Measurements from ENCODE around the gene CPA1. TPM values are rescaled to one million over a fixed set of nuclear protein-coding genes. Genes with fewer than 3 reads are reported as not detected.

The CPA1 gene
- total RNA-seq, 2 experiments from 2014 or later: not detected

GRCh38 chr7:130379532-130379920 lies 768 bp upstream of the CPA1 start:
- DNase-seq: no peak
- peaks cover 6% of the 10 kb centered on the region for H3K9me3 Mint-ChIP-seq (ENCODE audit: low read depth)

GRCh38 chr7:130380861-130381455 lies 664 bp downstream of the CPA1 start:
- DNase-seq: no peak
- ChIA-PET POLR2A (no interaction called here), CTCF (interaction anchor here (0.7 to 1.2 kb wide), 2 partner anchors 9 to 106 kb away, joined by 3 to 4 read pairs; no protein-coding TSS in a partner anchor)
- no peak for ATAC-seq
- Mint-ChIP-seq H3K4me3 (no peak overlapping the region), H3K27me3 (no peaks in the 10 kb centered on the region), H3K36me3 (ENCODE audit: low read depth) (peaks cover 4% of the 10 kb centered on the region), H3K9me3 (ENCODE audit: low read depth) (peaks cover 6% of the 10 kb centered on the region), H3K27ac (no peak overlapping the region), H3K4me1 (no peaks in the 10 kb centered on the region)
- intact Hi-C loops (cut with DNase I, micrococcal nuclease): no loop called here

More at GRCh38 chr7:130379532-130379920, 768 bp upstream of the CPA1 start:
- intact Hi-C loops (cut with DNase I, micrococcal nuclease): no loop called here
- ChIA-PET CTCF (interaction anchor here (0.7 kb wide), 1 partner anchor 138 kb away, joined by 3 read pairs; no protein-coding TSS in a partner anchor), POLR2A (no interaction called here)
- no peak for ATAC-seq
- H3K4me3 Mint-ChIP-seq: no peak overlapping the region
- H3K27me3 Mint-ChIP-seq: no peaks in the 10 kb centered on the region
- no peak overlapping the region for H3K27ac Mint-ChIP-seq
- H3K36me3 Mint-ChIP-seq (ENCODE audit: low read depth): peaks cover 4% of the 10 kb centered on the region
- no peaks in the 10 kb centered on the region for H3K4me1 Mint-ChIP-seq

- Mint-ChIP-seq H3K27me3 (no peaks in the 10 kb centered on the region), H3K36me3 (ENCODE audit: low read depth) (no peaks in the 10 kb centered on the region), H3K4me1 (no peaks in the 10 kb centered on the region), H3K27ac (no peak overlapping the region), H3K4me3 (no peak overlapping the region), H3K9me3 (ENCODE audit: low read depth) (peaks cover under 1% of the 10 kb centered on the region)
- intact Hi-C loops (cut with DNase I, micrococcal nuclease): no loop called here
- CTCF ChIA-PET: interaction anchor here (0.6 to 0.7 kb wide), 2 partner anchors 10 to 54 kb away, joined by 3 read pairs; no protein-coding TSS in a partner anchor
- ATAC-seq: no peak
- no peak for DNase-seq
- POLR2A ChIA-PET: no interaction called here
Measured at GRCh38 chr7:130381468-130382312, 1.4 kb downstream of the CPA1 start.

- Mint-ChIP-seq H3K9me3 (ENCODE audit: low read depth) (no peaks in the 10 kb centered on the region), H3K27me3 (no peaks in the 10 kb centered on the region), H3K4me3 (no peak overlapping the region), H3K36me3 (ENCODE audit: low read depth) (no peaks in the 10 kb centered on the region), H3K27ac (no peak overlapping the region), H3K4me1 (no peaks in the 10 kb centered on the region)
- POLR2A ChIA-PET: no interaction called here
- intact Hi-C loops (cut with DNase I, micrococcal nuclease): no loop called here
- CTCF ChIA-PET: interaction anchor here (0.7 kb wide), 1 partner anchor 91 kb away, joined by 3 read pairs; no protein-coding TSS in a partner anchor
- DNase-seq: no peak
- no peak for ATAC-seq
Measured at GRCh38 chr7:130383187-130383980, 3.1 kb downstream of the CPA1 start.

GRCh38 chr7:130384371-130384801 lies 4.1 kb downstream of the CPA1 start:
- CTCF ChIA-PET: interaction anchor here (0.7 kb wide), 1 partner anchor 90 kb away, joined by 3 read pairs; no protein-coding TSS in a partner anchor
- POLR2A ChIA-PET: interaction anchor here (0.5 kb wide), 1 partner anchor 103 kb away, joined by 5 read pairs; no protein-coding TSS in a partner anchor
- Mint-ChIP-seq H3K27ac (no peak overlapping the region), H3K4me1 (no peaks in the 10 kb centered on the region), H3K9me3 (ENCODE audit: low read depth) (no peaks in the 10 kb centered on the region), H3K4me3 (no peak overlapping the region), H3K36me3 (ENCODE audit: low read depth) (no peaks in the 10 kb centered on the region), H3K27me3 (no peaks in the 10 kb centered on the region)
- intact Hi-C loops (cut with DNase I, micrococcal nuclease): no loop called here
- ATAC-seq (no peak), DNase-seq (no peak)

DNA sequence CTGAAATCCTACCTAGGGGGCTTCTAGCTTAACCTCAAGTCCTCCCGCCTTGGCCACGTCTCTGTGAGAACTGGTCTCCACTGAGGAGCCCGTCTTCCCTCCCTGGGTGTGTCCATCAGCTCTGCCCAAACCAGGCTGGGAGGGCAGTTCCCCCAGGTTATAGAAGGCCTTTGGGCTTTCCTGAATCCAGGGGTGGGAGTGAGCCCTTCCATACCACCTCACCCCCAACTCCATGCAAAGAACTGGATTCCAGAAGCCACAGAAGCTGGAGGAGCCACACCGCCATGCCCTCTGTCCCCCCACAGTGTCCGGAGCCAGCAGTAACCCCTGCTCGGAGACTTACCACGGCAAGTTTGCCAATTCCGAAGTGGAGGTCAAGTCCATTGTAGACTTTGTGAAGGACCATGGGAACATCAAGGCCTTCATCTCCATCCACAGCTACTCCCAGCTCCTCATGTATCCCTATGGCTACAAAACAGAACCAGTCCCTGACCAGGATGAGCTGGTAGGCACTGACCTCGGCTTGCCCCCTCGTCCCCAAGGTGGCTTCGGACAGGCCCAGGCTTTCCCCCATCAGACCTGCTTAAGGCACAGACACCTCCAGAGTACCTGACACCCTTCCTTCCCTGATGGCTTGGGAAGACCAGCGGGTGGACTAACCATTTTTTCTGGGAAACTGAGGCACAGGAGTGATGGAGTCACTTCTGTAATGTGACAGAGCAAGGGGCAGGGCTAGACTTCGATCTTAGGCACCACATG lies 4.7 kb downstream of the CPA1 start:
- H3K27me3 Mint-ChIP-seq: no peaks in the 10 kb centered on the region
- H3K4me1 Mint-ChIP-seq: no peaks in the 10 kb centered on the region
- H3K36me3 Mint-ChIP-seq (ENCODE audit: low read depth): no peaks in the 10 kb centered on the region
- ChIA-PET CTCF (no interaction called here), POLR2A (interaction anchor here (0.5 to 0.7 kb wide), 2 partner anchors 20 to 102 kb away, joined by 4 to 5 read pairs; no protein-coding TSS in a partner anchor)
- intact Hi-C loops (cut with DNase I, micrococcal nuclease): no loop called here
- DNase-seq (no peak), ATAC-seq (no peak)
- H3K27ac Mint-ChIP-seq: no peak overlapping the region
- H3K9me3 Mint-ChIP-seq (ENCODE audit: low read depth): no peaks in the 10 kb centered on the region
- no peak overlapping the region for H3K4me3 Mint-ChIP-seq

DNA sequence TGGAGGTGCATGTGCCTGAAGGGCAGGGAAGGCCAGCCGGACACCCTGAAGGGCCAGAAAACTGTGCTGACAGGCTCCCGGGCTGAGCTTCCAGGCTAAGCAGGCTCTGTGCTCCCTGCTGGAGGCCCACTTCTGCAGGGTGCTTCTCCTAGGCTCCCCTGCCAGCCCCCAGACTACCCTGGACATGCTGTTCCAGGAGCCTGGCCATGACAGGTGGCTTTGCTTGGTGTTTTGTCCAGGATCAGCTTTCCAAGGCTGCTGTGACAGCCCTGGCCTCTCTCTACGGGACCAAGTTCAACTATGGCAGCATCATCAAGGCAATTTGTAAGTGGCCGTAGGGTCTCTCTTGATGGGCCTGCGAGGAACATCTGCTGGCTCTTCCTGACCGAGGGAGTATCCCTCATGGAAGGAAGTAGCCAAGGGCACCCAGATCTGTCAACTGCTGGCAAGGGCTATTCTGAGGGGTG lies 5.3 kb downstream of the CPA1 start:
- no peaks in the 10 kb centered on the region for H3K27me3 Mint-ChIP-seq
- ChIA-PET CTCF (no interaction called here), POLR2A (interaction anchor here (0.7 kb wide), 1 partner anchor 20 kb away, joined by 4 read pairs; no protein-coding TSS in a partner anchor)
- no peaks in the 10 kb centered on the region for H3K9me3 Mint-ChIP-seq (ENCODE audit: low read depth)
- DNase-seq (no peak), ATAC-seq (no peak)
- no peaks in the 10 kb centered on the region for H3K4me1 Mint-ChIP-seq
- intact Hi-C loops (cut with DNase I, micrococcal nuclease): no loop called here
- H3K36me3 Mint-ChIP-seq (ENCODE audit: low read depth): no peaks in the 10 kb centered on the region
- no peak overlapping the region for H3K4me3 Mint-ChIP-seq
- H3K27ac Mint-ChIP-seq: no peak overlapping the region

GRCh38 chr7:130386876-130387275 lies 6.6 kb downstream of the CPA1 start:
- H3K27ac Mint-ChIP-seq: no peak overlapping the region
- no peaks in the 10 kb centered on the region for H3K36me3 Mint-ChIP-seq (ENCODE audit: low read depth)
- CTCF ChIA-PET: no interaction called here
- H3K4me1 Mint-ChIP-seq: no peaks in the 10 kb centered on the region
- H3K4me3 Mint-ChIP-seq: no peak overlapping the region
- intact Hi-C loops (cut with DNase I, micrococcal nuclease): no loop called here
- no peaks in the 10 kb centered on the region for H3K27me3 Mint-ChIP-seq
- H3K9me3 Mint-ChIP-seq (ENCODE audit: low read depth): no peaks in the 10 kb centered on the region
- POLR2A ChIA-PET: no interaction called here
- ATAC-seq (no peak), DNase-seq (no peak)

GRCh38 chr7:130387306-130387627 lies 7.0 kb downstream of the CPA1 start:
- Mint-ChIP-seq H3K9me3 (ENCODE audit: low read depth) (no peaks in the 10 kb centered on the region), H3K4me1 (no peaks in the 10 kb centered on the region), H3K36me3 (ENCODE audit: low read depth) (no peaks in the 10 kb centered on the region), H3K27ac (no peak overlapping the region), H3K4me3 (no peak overlapping the region), H3K27me3 (no peaks in the 10 kb centered on the region)
- POLR2A ChIA-PET: no interaction called here
- CTCF ChIA-PET: no interaction called here
- intact Hi-C loops (cut with DNase I, micrococcal nuclease): no loop called here
- DNase-seq (no peak), ATAC-seq (no peak)

GRCh38 chr7:130387628-130388403 lies 7.5 kb downstream of the CPA1 start:
- ChIA-PET POLR2A (no interaction called here), CTCF (interaction anchor here (0.7 kb wide), 1 partner anchor 179 kb away, joined by 3 read pairs; no protein-coding TSS in a partner anchor)
- Mint-ChIP-seq H3K27ac (no peak overlapping the region), H3K36me3 (ENCODE audit: low read depth) (no peaks in the 10 kb centered on the region), H3K9me3 (ENCODE audit: low read depth) (no peaks in the 10 kb centered on the region), H3K4me1 (no peaks in the 10 kb centered on the region), H3K4me3 (no peak overlapping the region), H3K27me3 (no peaks in the 10 kb centered on the region)
- ATAC-seq (no peak), DNase-seq (no peak)
- intact Hi-C loops (cut with DNase I, micrococcal nuclease): no loop called here
